Neural cell (in vitro differentiated cells): ENCODE data around the gene PRPSAP1.

Experiments used
- EP300 ChIP-seq: fragments of 450-650 bp; conservative IDR thresholded peaks from 2 replicates; pipeline ENCODE4 v1.6.1; 2014; ENCODE audit warnings: antibody characterized with exemption, mild to moderate bottlenecking, moderate library complexity; ENCODE audit not compliant: poor library complexity, severe bottlenecking
- EZH2 ChIP-seq: fragments of 200-600, 300-800 bp; shearing (Covaris generic), sonication (generic); IDR thresholded peaks from 2 replicates; pipeline ENCODE4 v1.6.1; 2014; ENCODE audit warnings: antibody characterized with exemption, low read length, borderline replicate concordance, mild to moderate bottlenecking; ENCODE audit not compliant: insufficient read depth, poor library complexity, severe bottlenecking
- POLR2AphosphoS5 ChIP-seq: IDR thresholded peaks from 2 replicates; pipeline ENCODE4 v1.6.1; 2012
- RAD21 ChIP-seq: fragments of 450-650 bp; conservative IDR thresholded peaks from 2 replicates; pipeline ENCODE4 v1.6.1; 2014; ENCODE audit warnings: antibody characterized with exemption, mild to moderate bottlenecking, moderate library complexity
- TAF1 ChIP-seq: IDR thresholded peaks from 2 replicates; pipeline ENCODE4 v1.6.1; 2012; ENCODE audit warnings: low read depth
- TF ChIP-seq, protein P1 (sequence below): fragments of 450-650 bp; IDR thresholded peaks from 2 replicates; pipeline ENCODE4 v1.5.1; 2014; ENCODE audit warnings: antibody characterized with exemption, mild to moderate bottlenecking, moderate library complexity; ENCODE audit not compliant: poor library complexity, severe bottlenecking
- TF ChIP-seq, protein P2 (sequence below): IDR thresholded peaks from 2 replicates; pipeline ENCODE4 v1.6.1; 2012; ENCODE audit warnings: borderline replicate concordance

DNA sequence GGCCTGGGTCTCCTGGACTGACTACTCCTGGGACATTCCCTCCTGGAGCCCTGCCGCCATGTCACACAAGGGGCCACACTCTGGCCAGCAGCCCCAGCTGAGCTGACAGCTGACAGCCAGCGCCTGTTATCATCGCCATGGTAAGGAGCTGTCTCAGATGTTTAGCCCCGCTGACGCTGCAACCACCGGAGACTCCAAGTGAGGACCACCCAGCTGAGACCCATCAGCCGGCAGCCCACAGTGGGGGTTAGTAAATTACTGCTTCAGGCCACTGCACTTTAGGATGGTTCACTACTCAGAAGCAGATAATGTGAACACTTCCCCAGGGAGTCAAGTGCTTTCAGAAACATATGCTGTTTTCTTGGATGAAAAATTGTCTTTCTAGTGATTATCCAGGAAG, 16.1 kb upstream of the PRPSAP1 start:
- TF ChIP-seq, protein P1, sequence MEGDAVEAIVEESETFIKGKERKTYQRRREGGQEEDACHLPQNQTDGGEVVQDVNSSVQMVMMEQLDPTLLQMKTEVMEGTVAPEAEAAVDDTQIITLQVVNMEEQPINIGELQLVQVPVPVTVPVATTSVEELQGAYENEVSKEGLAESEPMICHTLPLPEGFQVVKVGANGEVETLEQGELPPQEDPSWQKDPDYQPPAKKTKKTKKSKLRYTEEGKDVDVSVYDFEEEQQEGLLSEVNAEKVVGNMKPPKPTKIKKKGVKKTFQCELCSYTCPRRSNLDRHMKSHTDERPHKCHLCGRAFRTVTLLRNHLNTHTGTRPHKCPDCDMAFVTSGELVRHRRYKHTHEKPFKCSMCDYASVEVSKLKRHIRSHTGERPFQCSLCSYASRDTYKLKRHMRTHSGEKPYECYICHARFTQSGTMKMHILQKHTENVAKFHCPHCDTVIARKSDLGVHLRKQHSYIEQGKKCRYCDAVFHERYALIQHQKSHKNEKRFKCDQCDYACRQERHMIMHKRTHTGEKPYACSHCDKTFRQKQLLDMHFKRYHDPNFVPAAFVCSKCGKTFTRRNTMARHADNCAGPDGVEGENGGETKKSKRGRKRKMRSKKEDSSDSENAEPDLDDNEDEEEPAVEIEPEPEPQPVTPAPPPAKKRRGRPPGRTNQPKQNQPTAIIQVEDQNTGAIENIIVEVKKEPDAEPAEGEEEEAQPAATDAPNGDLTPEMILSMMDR = no peak
- no peak for TF ChIP-seq TAF1
- TF ChIP-seq POLR2AphosphoS5 = peak; percentile 74
- TF ChIP-seq EZH2 = no peak
- TF ChIP-seq RAD21 = no peak
- peak; percentile 46 for TF ChIP-seq EP300
- TF ChIP-seq, protein P2, sequence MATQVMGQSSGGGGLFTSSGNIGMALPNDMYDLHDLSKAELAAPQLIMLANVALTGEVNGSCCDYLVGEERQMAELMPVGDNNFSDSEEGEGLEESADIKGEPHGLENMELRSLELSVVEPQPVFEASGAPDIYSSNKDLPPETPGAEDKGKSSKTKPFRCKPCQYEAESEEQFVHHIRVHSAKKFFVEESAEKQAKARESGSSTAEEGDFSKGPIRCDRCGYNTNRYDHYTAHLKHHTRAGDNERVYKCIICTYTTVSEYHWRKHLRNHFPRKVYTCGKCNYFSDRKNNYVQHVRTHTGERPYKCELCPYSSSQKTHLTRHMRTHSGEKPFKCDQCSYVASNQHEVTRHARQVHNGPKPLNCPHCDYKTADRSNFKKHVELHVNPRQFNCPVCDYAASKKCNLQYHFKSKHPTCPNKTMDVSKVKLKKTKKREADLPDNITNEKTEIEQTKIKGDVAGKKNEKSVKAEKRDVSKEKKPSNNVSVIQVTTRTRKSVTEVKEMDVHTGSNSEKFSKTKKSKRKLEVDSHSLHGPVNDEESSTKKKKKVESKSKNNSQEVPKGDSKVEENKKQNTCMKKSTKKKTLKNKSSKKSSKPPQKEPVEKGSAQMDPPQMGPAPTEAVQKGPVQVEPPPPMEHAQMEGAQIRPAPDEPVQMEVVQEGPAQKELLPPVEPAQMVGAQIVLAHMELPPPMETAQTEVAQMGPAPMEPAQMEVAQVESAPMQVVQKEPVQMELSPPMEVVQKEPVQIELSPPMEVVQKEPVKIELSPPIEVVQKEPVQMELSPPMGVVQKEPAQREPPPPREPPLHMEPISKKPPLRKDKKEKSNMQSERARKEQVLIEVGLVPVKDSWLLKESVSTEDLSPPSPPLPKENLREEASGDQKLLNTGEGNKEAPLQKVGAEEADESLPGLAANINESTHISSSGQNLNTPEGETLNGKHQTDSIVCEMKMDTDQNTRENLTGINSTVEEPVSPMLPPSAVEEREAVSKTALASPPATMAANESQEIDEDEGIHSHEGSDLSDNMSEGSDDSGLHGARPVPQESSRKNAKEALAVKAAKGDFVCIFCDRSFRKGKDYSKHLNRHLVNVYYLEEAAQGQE = peak; percentile 48
